Erythroblast (primary cell): ENCODE data around the gene CCDC12.

Experiments
- GATA1 ChIP-seq: IDR thresholded peaks from 2 replicates; pipeline ENCODE4 v1.6.1; 2011; ENCODE audit warnings: low read depth, mild to moderate bottlenecking, control low read depth, low read length, moderate library complexity
- POLR2A ChIP-seq: IDR thresholded peaks from 2 replicates; pipeline ENCODE4 v1.6.1; 2011; ENCODE audit warnings: mild to moderate bottlenecking, low read length

GRCh38 chr3:46977811-46978195, 1.3 kb upstream of the CCDC12 start:
- no peak for TF ChIP-seq POLR2A
- no peak for TF ChIP-seq GATA1
